Measurements from ENCODE around the gene PANK2.

The PANK2 gene

DNA sequence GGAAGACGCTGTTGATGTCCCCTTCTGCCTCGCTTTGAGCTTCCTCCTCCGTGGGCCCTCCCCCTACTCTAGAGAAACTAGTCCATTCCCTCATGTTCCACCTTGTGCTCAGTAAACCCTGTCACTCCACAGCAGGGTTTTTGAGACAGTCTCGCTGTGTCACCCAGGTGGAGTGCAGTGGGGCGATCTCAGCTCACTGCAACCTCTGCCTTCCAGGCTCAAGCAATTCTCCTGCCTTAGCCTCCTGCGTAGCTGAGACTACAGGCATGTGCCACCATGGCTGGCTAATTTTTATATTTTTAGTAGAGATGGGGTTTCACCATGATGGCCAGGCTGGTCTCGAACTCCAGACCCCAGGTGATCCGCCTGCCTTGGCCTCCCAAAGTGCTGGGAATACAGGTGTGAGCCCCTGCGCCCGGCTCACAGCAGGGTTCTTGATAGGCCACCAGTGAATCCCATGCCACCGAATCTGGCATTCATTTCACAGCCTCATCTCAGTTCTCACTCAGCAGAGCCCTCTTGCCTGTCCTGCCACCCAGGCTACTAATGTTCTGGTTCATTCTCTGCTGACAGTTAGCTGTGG, 36.0 kb downstream of the PANK2 start:
- Histone ChIP-seq H3K4me1 (ENCODE audit: control insufficient read depth, insufficient read depth, low read length) (peaks cover 19% of the 10 kb centered on the region), H3K36me3 (ENCODE audit: control insufficient read depth, insufficient read depth, low read length) (no peaks in the 10 kb centered on the region), H3K9ac (ENCODE audit: low read length) (no peak overlapping the region), H3K9me3 (ENCODE audit: control insufficient read depth, low read length) (no peaks in the 10 kb centered on the region), H3K27me3 (ENCODE audit: control insufficient read depth, insufficient read depth, low read length) (no peaks in the 10 kb centered on the region), H3K4me3 (ENCODE audit: low read length) (no peak overlapping the region)

- no peaks in the 10 kb centered on the region for H3K27me3 ChIP-seq (ENCODE audit: control insufficient read depth, insufficient read depth, low read length)
- H3K4me1 ChIP-seq (ENCODE audit: control insufficient read depth, insufficient read depth, low read length) = peaks cover 19% of the 10 kb centered on the region
- H3K36me3 ChIP-seq (ENCODE audit: control insufficient read depth, insufficient read depth, low read length) = no peaks in the 10 kb centered on the region
- H3K9ac ChIP-seq (ENCODE audit: low read length) = no peak overlapping the region
- no peaks in the 10 kb centered on the region for H3K9me3 ChIP-seq (ENCODE audit: control insufficient read depth, low read length)
- H3K4me3 ChIP-seq (ENCODE audit: low read length) = no peak overlapping the region
Observed at GRCh38 chr20:3925899-3926638, 36.9 kb downstream of the PANK2 start.

DNA sequence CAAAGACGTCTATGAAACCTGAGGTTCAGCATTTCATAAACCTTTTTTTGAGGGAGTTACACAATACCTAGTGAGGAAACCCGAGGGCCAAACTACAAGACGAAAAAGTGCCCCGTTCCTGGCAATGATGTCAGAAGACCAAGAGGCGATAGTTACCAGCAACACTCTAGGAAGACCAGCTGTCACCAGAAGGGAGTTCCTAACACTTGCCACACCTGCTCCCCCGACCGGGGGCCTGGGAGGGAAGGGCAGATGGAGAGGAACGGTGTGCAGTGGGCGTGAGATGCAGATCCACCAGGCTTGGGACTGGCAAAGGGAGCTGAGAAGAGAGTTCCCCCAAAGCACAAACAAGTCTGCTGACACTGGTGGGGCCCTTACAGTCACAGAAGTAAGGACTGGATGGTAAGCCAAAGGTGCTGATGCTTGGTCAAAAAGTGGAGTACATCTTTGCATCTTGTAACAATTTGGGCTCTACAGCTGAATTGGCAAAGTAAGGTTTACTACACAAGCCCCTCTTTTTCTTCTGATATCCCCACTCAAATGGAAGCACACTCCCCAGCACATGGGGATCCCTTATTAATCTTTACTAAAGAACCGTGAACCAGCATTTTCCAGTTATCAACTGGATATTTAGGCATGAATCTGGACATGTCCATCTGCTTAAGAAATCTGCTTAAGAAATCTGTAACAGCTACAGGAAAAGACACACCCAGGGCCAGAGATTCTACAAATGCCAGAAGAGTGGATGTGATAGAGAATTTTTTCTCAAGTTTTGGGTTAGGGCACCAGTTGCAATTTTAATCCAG, 38.5 kb downstream of the PANK2 start:
- Histone ChIP-seq H3K4me3 (ENCODE audit: low read length) (no peak overlapping the region), H3K9me3 (ENCODE audit: control insufficient read depth, low read length) (no peaks in the 10 kb centered on the region), H3K4me1 (ENCODE audit: control insufficient read depth, insufficient read depth, low read length) (peaks cover 16% of the 10 kb centered on the region), H3K9ac (ENCODE audit: low read length) (no peak overlapping the region), H3K27me3 (ENCODE audit: control insufficient read depth, insufficient read depth, low read length) (no peaks in the 10 kb centered on the region), H3K36me3 (ENCODE audit: control insufficient read depth, insufficient read depth, low read length) (no peaks in the 10 kb centered on the region)

- H3K9me3 ChIP-seq (ENCODE audit: control insufficient read depth, low read length) = no peaks in the 10 kb centered on the region
- H3K4me1 ChIP-seq (ENCODE audit: control insufficient read depth, insufficient read depth, low read length) = peaks cover 3% of the 10 kb centered on the region
- no peaks in the 10 kb centered on the region for H3K36me3 ChIP-seq (ENCODE audit: control insufficient read depth, insufficient read depth, low read length)
- H3K9ac ChIP-seq (ENCODE audit: low read length) = no peak overlapping the region
- no peak overlapping the region for H3K4me3 ChIP-seq (ENCODE audit: low read length)
- H3K27me3 ChIP-seq (ENCODE audit: control insufficient read depth, insufficient read depth, low read length) = no peaks in the 10 kb centered on the region
Observed at GRCh38 chr20:3929713-3930060, 40.5 kb downstream of the PANK2 start.

DNA sequence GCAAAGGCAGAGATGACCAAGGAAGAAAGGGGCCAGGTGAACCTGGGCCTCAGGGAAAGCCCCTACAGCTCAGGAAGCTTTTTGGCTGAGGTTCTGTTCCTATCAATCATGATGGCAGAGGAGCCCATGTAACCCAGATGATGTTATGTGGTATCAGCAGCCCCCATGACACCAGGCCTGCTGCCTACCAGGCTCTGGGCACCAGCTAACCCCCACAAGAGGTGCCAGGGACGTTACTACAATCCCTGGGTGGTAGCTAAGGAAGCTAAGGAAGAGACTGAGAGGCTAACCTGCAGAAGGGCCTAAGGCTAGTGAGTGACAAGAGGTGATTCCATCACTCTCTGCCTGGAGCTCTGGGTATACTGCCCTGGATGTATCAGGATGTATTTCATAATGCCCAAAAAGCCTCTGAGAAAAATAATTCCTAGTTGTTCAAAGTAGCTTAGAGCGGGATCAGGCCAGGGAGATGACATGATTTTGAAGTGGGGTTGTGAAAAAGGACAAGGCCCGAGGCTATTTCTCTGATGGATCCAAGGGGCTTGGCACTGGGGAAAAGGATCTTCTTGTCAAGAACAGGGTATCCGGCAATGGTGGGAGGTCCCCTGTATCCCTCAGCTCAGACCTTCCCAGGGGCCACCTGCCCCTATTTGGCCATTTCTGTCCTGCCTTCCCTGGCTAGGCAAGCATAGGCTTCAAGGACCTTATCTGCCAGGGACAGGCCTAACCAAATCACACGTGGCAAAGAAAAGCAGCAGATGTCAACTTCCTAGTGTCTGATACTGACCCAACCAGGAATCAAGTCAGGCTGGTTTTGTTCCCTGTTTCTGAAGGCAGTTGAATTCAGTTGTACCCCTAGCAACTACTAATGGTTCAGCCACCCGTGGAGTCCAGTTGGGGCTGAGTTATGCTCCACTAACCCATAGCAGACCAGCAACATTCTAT, 41.3 kb downstream of the PANK2 start:
- H3K27me3 ChIP-seq (ENCODE audit: control insufficient read depth, insufficient read depth, low read length) = no peaks in the 10 kb centered on the region
- peaks cover 3% of the 10 kb centered on the region for H3K4me1 ChIP-seq (ENCODE audit: control insufficient read depth, insufficient read depth, low read length)
- H3K9ac ChIP-seq (ENCODE audit: low read length) = no peak overlapping the region
- no peaks in the 10 kb centered on the region for H3K9me3 ChIP-seq (ENCODE audit: control insufficient read depth, low read length)
- no peak overlapping the region for H3K4me3 ChIP-seq (ENCODE audit: low read length)
- no peaks in the 10 kb centered on the region for H3K36me3 ChIP-seq (ENCODE audit: control insufficient read depth, insufficient read depth, low read length)

DNA sequence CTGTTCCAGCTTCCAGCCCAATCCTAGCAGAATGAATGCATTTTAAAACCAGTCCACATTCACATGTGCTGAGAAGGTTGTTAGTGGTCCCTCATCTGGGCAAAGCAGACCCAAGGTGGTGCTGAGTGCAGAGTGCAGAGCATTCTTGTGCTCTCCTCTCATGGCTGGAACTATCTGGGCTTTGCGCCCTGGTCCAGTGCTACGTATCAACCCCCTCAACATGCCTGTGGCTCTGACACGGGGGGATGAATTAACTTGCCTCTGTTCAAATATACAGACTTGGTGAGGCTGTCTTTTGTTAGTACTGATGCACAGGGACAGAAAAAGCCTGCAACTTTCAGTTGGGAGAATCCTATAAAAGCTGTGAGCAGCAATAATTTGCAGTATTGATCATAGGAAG, 42.5 kb downstream of the PANK2 start:
- no peaks in the 10 kb centered on the region for H3K27me3 ChIP-seq (ENCODE audit: control insufficient read depth, insufficient read depth, low read length)
- H3K36me3 ChIP-seq (ENCODE audit: control insufficient read depth, insufficient read depth, low read length) = no peaks in the 10 kb centered on the region
- H3K4me3 ChIP-seq (ENCODE audit: low read length) = no peak overlapping the region
- no peaks in the 10 kb centered on the region for H3K9me3 ChIP-seq (ENCODE audit: control insufficient read depth, low read length)
- peaks cover 3% of the 10 kb centered on the region for H3K4me1 ChIP-seq (ENCODE audit: control insufficient read depth, insufficient read depth, low read length)
- H3K9ac ChIP-seq (ENCODE audit: low read length) = no peak overlapping the region

GRCh38 chr20:3932277-3932676, 43.1 kb downstream of the PANK2 start:
- Histone ChIP-seq H3K9me3 (ENCODE audit: control insufficient read depth, low read length) (no peaks in the 10 kb centered on the region), H3K36me3 (ENCODE audit: control insufficient read depth, insufficient read depth, low read length) (no peaks in the 10 kb centered on the region), H3K4me1 (ENCODE audit: control insufficient read depth, insufficient read depth, low read length) (peaks cover 3% of the 10 kb centered on the region), H3K27me3 (ENCODE audit: control insufficient read depth, insufficient read depth, low read length) (no peaks in the 10 kb centered on the region), H3K4me3 (ENCODE audit: low read length) (no peak overlapping the region), H3K9ac (ENCODE audit: low read length) (peak overlapping the region; percentile 6)

GRCh38 chr20:3932681-3933080, 43.5 kb downstream of the PANK2 start:
- Histone ChIP-seq H3K4me1 (ENCODE audit: control insufficient read depth, insufficient read depth, low read length) (peaks cover 3% of the 10 kb centered on the region), H3K9ac (ENCODE audit: low read length) (peak overlapping the region; percentile 6), H3K4me3 (ENCODE audit: low read length) (no peak overlapping the region)

DNA sequence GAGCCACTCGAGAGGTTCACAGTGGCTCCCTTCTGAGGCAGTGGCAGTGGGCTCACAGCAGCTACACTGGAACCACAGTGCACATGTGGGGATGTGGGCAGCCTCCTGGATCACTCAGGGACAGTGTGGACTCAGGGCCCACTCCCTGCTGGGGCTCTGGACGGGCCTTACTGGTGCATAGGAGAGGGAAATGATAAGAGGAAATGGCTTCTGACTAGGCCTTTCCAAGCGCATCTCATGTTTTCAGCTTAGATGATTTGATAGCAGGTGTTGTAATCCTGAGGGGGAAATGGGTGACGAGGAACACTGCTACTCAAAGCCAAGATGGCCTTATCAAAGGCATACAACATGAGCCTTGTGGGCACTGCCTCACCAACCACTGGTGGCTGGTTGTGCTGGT, 44.0 kb downstream of the PANK2 start:
- H3K27me3 ChIP-seq (ENCODE audit: control insufficient read depth, insufficient read depth, low read length) = no peaks in the 10 kb centered on the region
- H3K36me3 ChIP-seq (ENCODE audit: control insufficient read depth, insufficient read depth, low read length) = no peaks in the 10 kb centered on the region
- H3K9me3 ChIP-seq (ENCODE audit: control insufficient read depth, low read length) = no peaks in the 10 kb centered on the region
- peaks cover 3% of the 10 kb centered on the region for H3K4me1 ChIP-seq (ENCODE audit: control insufficient read depth, insufficient read depth, low read length)
- H3K9ac ChIP-seq (ENCODE audit: low read length) = peak overlapping the region; percentile 6
- H3K4me3 ChIP-seq (ENCODE audit: low read length) = no peak overlapping the region

More at GRCh38 chr20:3932681-3933080, 43.5 kb downstream of the PANK2 start:
- H3K27me3 ChIP-seq (ENCODE audit: control insufficient read depth, insufficient read depth, low read length) = no peaks in the 10 kb centered on the region
- no peaks in the 10 kb centered on the region for H3K9me3 ChIP-seq (ENCODE audit: control insufficient read depth, low read length)
- no peaks in the 10 kb centered on the region for H3K36me3 ChIP-seq (ENCODE audit: control insufficient read depth, insufficient read depth, low read length)

DNA sequence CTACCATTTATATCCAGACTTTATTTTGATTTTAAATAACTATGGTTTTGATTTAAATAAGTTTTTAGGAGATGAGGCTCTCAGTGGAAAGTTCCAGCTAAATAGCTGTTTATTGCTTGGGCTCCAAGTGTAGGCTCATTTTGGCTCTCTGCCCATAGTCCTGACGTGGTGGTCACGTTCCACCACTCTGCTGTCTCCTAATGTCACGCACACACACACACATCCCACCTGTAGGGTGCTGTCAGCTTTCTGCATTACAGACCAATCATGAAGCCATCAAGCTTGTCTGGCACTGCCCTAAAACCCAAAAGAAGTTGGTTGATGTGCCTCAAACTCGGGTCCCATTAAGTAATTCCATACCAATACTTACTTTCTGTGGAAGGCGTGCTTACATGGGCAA, 45.4 kb downstream of the PANK2 start:
- H3K9ac ChIP-seq (ENCODE audit: low read length) = no peak overlapping the region
- H3K27me3 ChIP-seq (ENCODE audit: control insufficient read depth, insufficient read depth, low read length) = no peaks in the 10 kb centered on the region
- no peak overlapping the region for H3K4me3 ChIP-seq (ENCODE audit: low read length)
- peaks cover 3% of the 10 kb centered on the region for H3K4me1 ChIP-seq (ENCODE audit: control insufficient read depth, insufficient read depth, low read length)
- H3K9me3 ChIP-seq (ENCODE audit: control insufficient read depth, low read length) = no peaks in the 10 kb centered on the region
- no peaks in the 10 kb centered on the region for H3K36me3 ChIP-seq (ENCODE audit: control insufficient read depth, insufficient read depth, low read length)

- no peak overlapping the region for H3K9ac ChIP-seq (ENCODE audit: low read length)
- no peaks in the 10 kb centered on the region for H3K9me3 ChIP-seq (ENCODE audit: control insufficient read depth, low read length)
- H3K4me3 ChIP-seq (ENCODE audit: low read length) = no peak overlapping the region
- H3K36me3 ChIP-seq (ENCODE audit: control insufficient read depth, insufficient read depth, low read length) = no peaks in the 10 kb centered on the region
- H3K27me3 ChIP-seq (ENCODE audit: control insufficient read depth, insufficient read depth, low read length) = no peaks in the 10 kb centered on the region
- peaks cover 3% of the 10 kb centered on the region for H3K4me1 ChIP-seq (ENCODE audit: control insufficient read depth, insufficient read depth, low read length)
Observed at GRCh38 chr20:3935295-3935955, 46.2 kb downstream of the PANK2 start.

All from mucosa of stomach (tissue), 1 donor.